GM19351 (cell line): ENCODE measurements around the gene DPM3.

Experiments
- ATAC-seq: cut with Tn5 transposase; IDR thresholded peaks from one replicate; pipeline ENCODE4 v1.9.1; 2021; ENCODE audit warnings: mild to moderate bottlenecking, moderate library complexity; ENCODE audit not compliant: unreplicated experiment

DPM3 gene

GRCh38 chr1:155104605-155105534 is 35.5 kb downstream of the DPM3 start:
- ATAC-seq: no peak

GRCh38 chr1:155103325-155103724 is 37.0 kb downstream of the DPM3 start:
- no peak for ATAC-seq

GRCh38 chr1:155099331-155099730 is 41.0 kb downstream of the DPM3 start:
- no peak for ATAC-seq

- ATAC-seq: no peak
These were observed 45.7 kb downstream of the DPM3 start for GRCh38 chr1:155094622-155094948.

- no peak for ATAC-seq
These were observed 46.3 kb downstream of the DPM3 start for GRCh38 chr1:155093911-155094621.

GRCh38 chr1:155092641-155093040 is 47.7 kb downstream of the DPM3 start:
- no peak for ATAC-seq

GRCh38 chr1:155092131-155092530 is 48.2 kb downstream of the DPM3 start:
- ATAC-seq: no peak

GRCh38 chr1:155091071-155092051 is 49.0 kb downstream of the DPM3 start:
- no peak for ATAC-seq
